Nephron progenitor cell (in vitro differentiated cells): ENCODE data around the gene TMTC4.
"Not testable (repeated sequence)": the region's sequence is repeated elsewhere in the genome, so short reads cannot be mapped to it uniquely, and the experiment has no call there.

ENCODE experiments used
- DNase-seq: peaks from one replicate; pipeline ENCODE4 v3.0.0; 2021
- H3K27ac Mint-ChIP-seq: 2 replicates; pipeline ENCODE4 v1.8.0; 2021; ENCODE audit warnings: mild to moderate bottlenecking, moderate library complexity, mixed read lengths
- H3K27me3 Mint-ChIP-seq: 2 replicates; pipeline ENCODE4 v1.8.0; 2021; ENCODE audit warnings: mild to moderate bottlenecking, low read depth, mixed read lengths; ENCODE audit not compliant: poor library complexity
- H3K36me3 Mint-ChIP-seq: 2 replicates; pipeline ENCODE4 v1.8.0; 2021; ENCODE audit warnings: low read depth, mixed read lengths
- H3K4me1 Mint-ChIP-seq: 2 replicates; pipeline ENCODE4 v1.8.0; 2021; ENCODE audit warnings: mixed read lengths
- H3K4me3 Mint-ChIP-seq: 2 replicates; pipeline ENCODE4 v1.8.0; 2021; ENCODE audit warnings: mild to moderate bottlenecking, moderate library complexity, mixed read lengths
- H3K9me3 Mint-ChIP-seq: 2 replicates; pipeline ENCODE4 v1.8.0; 2021; ENCODE audit warnings: mild to moderate bottlenecking, moderate library complexity, mixed read lengths
- CTCF ChIP-seq: fragments of 200-600 bp; sonication (generic); IDR thresholded peaks from 2 replicates; pipeline ENCODE4 v1.5.0; 2021; ENCODE audit warnings: antibody characterized with exemption

The TMTC4 gene

GRCh38 chr13:100680131-100680530 is 5.5 kb upstream of the TMTC4 start:
- Mint-ChIP-seq H3K27ac (no peak overlapping the region), H3K9me3 (peaks cover 25% of the 10 kb centered on the region), H3K4me1 (peaks cover 11% of the 10 kb centered on the region), H3K27me3 (peaks cover 28% of the 10 kb centered on the region), H3K4me3 (no peak overlapping the region), H3K36me3 (no peaks in the 10 kb centered on the region)
- no peak for DNase-seq
- no peak for TF ChIP-seq CTCF

- not testable (repeated sequence) for H3K4me3 Mint-ChIP-seq, DNase-seq, H3K36me3 Mint-ChIP-seq, H3K27ac Mint-ChIP-seq
- Mint-ChIP-seq H3K27me3 (peaks cover 21% of the 10 kb centered on the region), H3K4me1 (peaks cover 28% of the 10 kb centered on the region), H3K9me3 (peaks cover 15% of the 10 kb centered on the region)
These were observed 2.5 kb upstream of the TMTC4 start for GRCh38 chr13:100677128-100677527.

- peaks cover 15% of the 10 kb centered on the region for H3K9me3 Mint-ChIP-seq
- DNase-seq = no peak
These were observed 1.1 kb upstream of the TMTC4 start for GRCh38 chr13:100675661-100676129.

GRCh38 chr13:100674872-100675660 is 471 bp upstream of the TMTC4 start:
- Mint-ChIP-seq H3K27me3 (peaks cover 17% of the 10 kb centered on the region), H3K36me3 (no peaks in the 10 kb centered on the region), H3K4me3 (peak overlapping the region; percentile 81), H3K4me1 (peaks cover 44% of the 10 kb centered on the region), H3K9me3 (peaks cover 15% of the 10 kb centered on the region), H3K27ac (no peak overlapping the region)
- peak; percentile 100 for DNase-seq
- TF ChIP-seq CTCF = no peak

More at GRCh38 chr13:100675661-100676129, 1.1 kb upstream of the TMTC4 start:
- H3K36me3 Mint-ChIP-seq = no peaks in the 10 kb centered on the region
- peaks cover 39% of the 10 kb centered on the region for H3K4me1 Mint-ChIP-seq
- H3K27me3 Mint-ChIP-seq = peaks cover 19% of the 10 kb centered on the region
- H3K27ac Mint-ChIP-seq = no peak overlapping the region
- H3K4me3 Mint-ChIP-seq = peak overlapping the region; percentile 81
- no peak for TF ChIP-seq CTCF

- no peak for TF ChIP-seq CTCF
- Mint-ChIP-seq H3K27ac (peak overlapping the region; percentile 97), H3K36me3 (peaks cover 9% of the 10 kb centered on the region), H3K4me1 (peaks cover 44% of the 10 kb centered on the region), H3K27me3 (peaks cover 17% of the 10 kb centered on the region), H3K4me3 (peak overlapping the region; percentile 99), H3K9me3 (peaks cover 12% of the 10 kb centered on the region)
- peak; percentile 70 for DNase-seq
These were observed 653 bp downstream of the TMTC4 start for GRCh38 chr13:100673713-100674571.

GRCh38 chr13:100673376-100673712 is 1.3 kb downstream of the TMTC4 start:
- DNase-seq = peak; percentile 43
- TF ChIP-seq CTCF = no peak
- Mint-ChIP-seq H3K4me1 (peaks cover 47% of the 10 kb centered on the region), H3K27me3 (peaks cover 17% of the 10 kb centered on the region), H3K4me3 (peak overlapping the region; percentile 99), H3K27ac (peak overlapping the region; percentile 97), H3K9me3 (peaks cover 6% of the 10 kb centered on the region), H3K36me3 (peaks cover 15% of the 10 kb centered on the region)
